NB4 (cell line): ENCODE results near the gene TRRAP.

Experiments used
- DNase-seq: peaks from one replicate; pipeline ENCODE4 v3.0.0; 2010; ENCODE audit warnings: low read depth
- H3K4me3 ChIP-seq: one replicate; pipeline ENCODE4 v1.5.1; 2011; ENCODE audit warnings: mild to moderate bottlenecking, low read depth, low read length, moderate library complexity
- CTCF ChIP-seq: IDR thresholded peaks from one replicate; pipeline ENCODE4 v1.5.1; 2012; ENCODE audit warnings: low read depth, low read length
- MAX ChIP-seq: IDR thresholded peaks from 2 replicates; pipeline ENCODE4 v1.6.1; 2011; ENCODE audit warnings: low read depth, low read length
- MYC ChIP-seq: IDR thresholded peaks from 2 replicates; pipeline ENCODE4 v1.6.1; 2011; ENCODE audit warnings: low read depth, low read length
- POLR2A ChIP-seq: IDR thresholded peaks from 2 replicates; pipeline ENCODE4 v1.6.1; 2011; ENCODE audit warnings: mild to moderate bottlenecking; ENCODE audit not compliant: insufficient read length; ENCODE audit errors: extremely low read depth

The TRRAP gene

GRCh38 chr7:99030457-99030856 lies 152.1 kb downstream of the TRRAP start:
- no peak overlapping the region for H3K4me3 ChIP-seq
- TF ChIP-seq CTCF = no peak
- no peak for TF ChIP-seq MAX
- no peak for TF ChIP-seq POLR2A
- TF ChIP-seq MYC = no peak
- DNase-seq = no peak

- DNase-seq = no peak
- H3K4me3 ChIP-seq = no peak overlapping the region
- TF ChIP-seq POLR2A (no peak), MYC (no peak), CTCF (no peak), MAX (no peak)
These were observed 152.6 kb downstream of the TRRAP start for GRCh38 chr7:99030951-99031350.

GRCh38 chr7:99031496-99031895 lies 153.2 kb downstream of the TRRAP start:
- no peak overlapping the region for H3K4me3 ChIP-seq

GRCh38 chr7:99032928-99033327 lies 154.6 kb downstream of the TRRAP start:
- no peak overlapping the region for H3K4me3 ChIP-seq
- no peak for TF ChIP-seq POLR2A
- no peak for TF ChIP-seq MYC
- no peak for TF ChIP-seq MAX
- no peak for TF ChIP-seq CTCF
- DNase-seq = no peak

More at GRCh38 chr7:99031496-99031895, 153.2 kb downstream of the TRRAP start:
- no peak for TF ChIP-seq MYC
- no peak for DNase-seq

GRCh38 chr7:99033765-99034164 lies 155.4 kb downstream of the TRRAP start:
- no peak for TF ChIP-seq POLR2A
- TF ChIP-seq CTCF = no peak
- no peak for TF ChIP-seq MAX
- no peak for TF ChIP-seq MYC
- H3K4me3 ChIP-seq = no peak overlapping the region
- DNase-seq = no peak

GRCh38 chr7:99034932-99035722 lies 156.8 kb downstream of the TRRAP start:
- no peak overlapping the region for H3K4me3 ChIP-seq
- TF ChIP-seq MAX (no peak), MYC (no peak), CTCF (no peak), POLR2A (no peak)

More at GRCh38 chr7:99034932-99035722, 156.8 kb downstream of the TRRAP start:
- DNase-seq = no peak
